Measurements from ENCODE around the gene GALNT2.

GALNT2 gene

DNA sequence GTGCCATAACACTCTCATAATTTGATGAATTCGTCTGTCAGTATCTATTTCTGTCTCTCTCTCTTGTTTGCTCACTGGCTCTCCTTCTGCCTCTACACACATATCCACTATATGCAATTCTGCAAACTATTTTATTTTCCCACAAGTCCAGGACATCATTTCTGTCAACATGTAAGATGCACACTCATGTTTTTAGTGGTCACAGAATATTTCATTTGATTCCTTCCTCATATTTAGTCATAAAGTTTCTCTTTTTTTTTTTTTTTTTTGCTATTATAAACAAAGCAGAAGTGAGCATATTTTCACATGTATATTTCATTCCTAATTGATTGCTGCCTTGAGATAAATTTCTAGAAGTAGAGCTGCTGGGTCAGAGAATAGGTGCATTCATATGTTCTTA is 193.8 kb downstream of the GALNT2 start:
- TF ChIP-seq, protein P1, sequence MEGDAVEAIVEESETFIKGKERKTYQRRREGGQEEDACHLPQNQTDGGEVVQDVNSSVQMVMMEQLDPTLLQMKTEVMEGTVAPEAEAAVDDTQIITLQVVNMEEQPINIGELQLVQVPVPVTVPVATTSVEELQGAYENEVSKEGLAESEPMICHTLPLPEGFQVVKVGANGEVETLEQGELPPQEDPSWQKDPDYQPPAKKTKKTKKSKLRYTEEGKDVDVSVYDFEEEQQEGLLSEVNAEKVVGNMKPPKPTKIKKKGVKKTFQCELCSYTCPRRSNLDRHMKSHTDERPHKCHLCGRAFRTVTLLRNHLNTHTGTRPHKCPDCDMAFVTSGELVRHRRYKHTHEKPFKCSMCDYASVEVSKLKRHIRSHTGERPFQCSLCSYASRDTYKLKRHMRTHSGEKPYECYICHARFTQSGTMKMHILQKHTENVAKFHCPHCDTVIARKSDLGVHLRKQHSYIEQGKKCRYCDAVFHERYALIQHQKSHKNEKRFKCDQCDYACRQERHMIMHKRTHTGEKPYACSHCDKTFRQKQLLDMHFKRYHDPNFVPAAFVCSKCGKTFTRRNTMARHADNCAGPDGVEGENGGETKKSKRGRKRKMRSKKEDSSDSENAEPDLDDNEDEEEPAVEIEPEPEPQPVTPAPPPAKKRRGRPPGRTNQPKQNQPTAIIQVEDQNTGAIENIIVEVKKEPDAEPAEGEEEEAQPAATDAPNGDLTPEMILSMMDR (conservative IDR thresholded peaks at IDR 0.05), result no peak
- H3K27ac ChIP-seq, result no peak overlapping the region

- H3K27ac ChIP-seq, result no peak overlapping the region
- TF ChIP-seq, protein P1 (conservative IDR thresholded peaks at IDR 0.05), result no peak
Observed at GRCh38 chr1:230261928-230262650, 195.1 kb downstream of the GALNT2 start.

DNA sequence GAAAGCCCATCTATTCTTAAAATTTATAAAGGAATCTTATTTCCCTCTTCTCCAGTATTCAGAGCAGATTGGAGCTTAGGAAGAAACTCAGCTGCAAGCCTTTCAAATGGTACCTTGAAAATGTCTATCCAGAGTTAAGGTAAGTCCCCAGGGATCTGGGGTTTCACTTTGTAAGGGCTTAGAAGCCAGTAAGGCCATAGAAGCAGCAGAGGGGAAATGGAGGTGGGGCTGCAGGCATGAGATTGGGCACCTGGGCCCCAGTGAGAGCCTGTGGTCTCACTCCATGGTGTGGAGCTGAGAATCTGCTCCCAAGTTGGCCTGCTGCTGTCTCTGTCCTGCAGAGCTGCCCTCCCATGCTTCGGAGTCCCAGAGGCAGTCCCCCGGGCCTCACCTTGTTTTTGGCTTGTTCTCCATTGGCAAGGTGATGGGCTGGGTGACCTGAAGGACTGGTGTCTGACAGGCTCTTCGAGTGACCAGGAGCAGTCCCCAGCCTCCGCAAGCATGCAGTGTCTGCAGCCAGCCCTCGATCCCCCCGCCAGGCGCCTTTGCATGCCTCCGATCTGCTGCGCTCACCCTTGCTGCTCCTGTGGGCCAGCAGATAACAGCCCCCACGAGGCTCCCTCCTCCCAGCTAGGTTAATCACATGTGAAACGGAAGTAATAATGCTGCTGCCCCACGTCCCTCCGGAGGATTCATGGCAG is 196.0 kb downstream of the GALNT2 start:
- H3K27ac ChIP-seq, result no peak overlapping the region
- TF ChIP-seq, protein P1 (conservative IDR thresholded peaks at IDR 0.05), result no peak

GRCh38 chr1:230263568-230264195 is 196.6 kb downstream of the GALNT2 start:
- TF ChIP-seq, protein P1 (conservative IDR thresholded peaks at IDR 0.05), result no peak
- H3K27ac ChIP-seq, result no peak overlapping the region

DNA sequence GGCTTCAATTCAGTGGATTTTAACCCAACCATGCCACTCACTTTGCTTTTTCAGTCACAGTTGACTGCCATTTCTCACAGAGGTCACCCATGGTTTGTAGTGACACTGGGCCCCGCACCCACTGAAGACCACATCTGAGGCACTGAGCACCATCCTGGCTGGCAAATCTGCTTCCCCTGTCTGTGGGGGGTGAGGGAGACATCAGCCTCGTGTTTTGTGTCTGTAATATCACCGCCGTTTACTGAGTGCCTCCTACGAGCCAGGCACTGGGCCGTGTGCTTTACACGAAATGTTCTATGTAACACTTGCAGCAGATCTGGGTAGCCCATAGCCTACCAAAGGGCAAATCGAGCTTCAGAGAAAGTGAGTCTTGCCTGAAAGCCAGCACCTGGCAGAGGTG is 197.3 kb downstream of the GALNT2 start:
- H3K27ac ChIP-seq, result no peak overlapping the region
- TF ChIP-seq, protein P1 (conservative IDR thresholded peaks at IDR 0.05), result no peak

DNA sequence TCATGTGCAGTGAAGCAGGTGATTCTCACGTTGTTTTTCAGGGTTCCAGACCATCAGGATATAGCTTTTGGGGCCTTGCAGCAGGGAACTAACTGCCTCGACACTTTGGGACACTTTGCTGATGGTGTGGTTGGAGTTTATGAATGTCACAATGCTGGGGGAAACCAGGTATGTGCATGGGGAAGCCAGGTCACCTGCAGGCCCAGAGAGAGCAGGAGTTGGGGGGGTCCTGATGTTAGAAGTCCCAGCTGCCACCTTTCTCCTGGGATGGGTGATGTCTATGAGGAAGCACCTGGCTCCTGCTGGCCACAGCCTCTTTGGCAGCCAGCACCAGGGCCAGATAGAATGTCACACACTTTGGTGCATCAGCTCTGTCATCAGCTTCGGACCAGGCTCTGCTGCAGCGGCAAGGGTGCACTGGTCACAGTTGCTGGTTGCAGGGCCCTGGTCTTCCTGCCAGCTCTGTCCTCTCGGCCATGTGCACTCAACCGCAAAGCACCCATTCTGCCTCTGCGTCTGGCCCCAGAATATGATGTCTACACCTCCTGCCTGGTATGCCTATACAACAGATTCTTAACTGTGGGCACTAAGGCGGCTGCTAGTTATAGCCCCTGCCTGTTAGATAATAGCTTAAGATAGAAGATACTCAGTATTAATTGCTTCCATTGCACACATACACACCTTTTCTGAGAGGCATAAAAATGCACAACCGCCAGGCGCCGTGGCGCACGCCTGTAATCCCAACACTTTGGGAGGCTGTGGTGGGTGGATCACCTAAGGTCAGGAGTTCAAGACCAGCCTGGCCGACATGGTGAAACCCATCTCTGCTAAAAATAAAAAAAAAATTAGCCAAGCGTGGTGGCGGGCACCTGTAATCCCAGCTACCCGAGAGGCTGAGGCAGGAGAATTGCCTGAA is 198.4 kb downstream of the GALNT2 start:
- TF ChIP-seq, protein P1 (conservative IDR thresholded peaks at IDR 0.05), result no peak

More for the DNA sequence above, 198.4 kb downstream of the GALNT2 start:
- no peak overlapping the region for H3K27ac ChIP-seq
